Activated CD8-positive, alpha-beta memory T cell treated with anti-CD3 and anti-CD28 coated beads, Interleukin-2, amount 50 U/mL, for 24 hours (primary cell): ENCODE results near the gene SLC6A11.

ENCODE experiments used
- DNase-seq: peaks from one replicate; pipeline ENCODE4 v3.0.0-alpha.2; 2020; ENCODE audit errors: extremely low read depth

Gene SLC6A11

GRCh38 chr3:10954740-10955139 is 138.7 kb downstream of the SLC6A11 start:
- DNase-seq: no peak

GRCh38 chr3:10955711-10956453 is 139.9 kb downstream of the SLC6A11 start:
- DNase-seq: no peak

GRCh38 chr3:10956531-10956930 is 140.5 kb downstream of the SLC6A11 start:
- DNase-seq: no peak

GRCh38 chr3:10956986-10957385 is 141.0 kb downstream of the SLC6A11 start:
- no peak for DNase-seq

- DNase-seq: no peak
These were observed 142.1 kb downstream of the SLC6A11 start for GRCh38 chr3:10957976-10958749.

- no peak for DNase-seq
These were observed 144.2 kb downstream of the SLC6A11 start for GRCh38 chr3:10960255-10960654.

- no peak for DNase-seq
These were observed 145.9 kb downstream of the SLC6A11 start for GRCh38 chr3:10961921-10962320.

GRCh38 chr3:10962481-10963036 is 146.5 kb downstream of the SLC6A11 start:
- no peak for DNase-seq

GRCh38 chr3:10964537-10965167 is 148.6 kb downstream of the SLC6A11 start:
- no peak for DNase-seq

- DNase-seq: no peak
These were observed 152.4 kb downstream of the SLC6A11 start for GRCh38 chr3:10968401-10968800.

GRCh38 chr3:10970306-10970960 is 154.4 kb downstream of the SLC6A11 start:
- DNase-seq: no peak

- no peak for DNase-seq
These were observed 156.2 kb downstream of the SLC6A11 start for GRCh38 chr3:10972072-10972782.

- no peak for DNase-seq
These were observed 157.1 kb downstream of the SLC6A11 start for GRCh38 chr3:10973046-10973595.

- DNase-seq: no peak
These were observed 158.1 kb downstream of the SLC6A11 start for GRCh38 chr3:10974131-10974530.

- DNase-seq: no peak
These were observed 158.8 kb downstream of the SLC6A11 start for GRCh38 chr3:10974746-10975375.

- no peak for DNase-seq
These were observed 159.7 kb downstream of the SLC6A11 start for GRCh38 chr3:10975695-10976234.

GRCh38 chr3:10976770-10977169 is 160.7 kb downstream of the SLC6A11 start:
- no peak for DNase-seq

GRCh38 chr3:10977892-10978510 is 162.0 kb downstream of the SLC6A11 start:
- no peak for DNase-seq

- DNase-seq: no peak
These were observed 162.9 kb downstream of the SLC6A11 start for GRCh38 chr3:10978956-10979355.

- DNase-seq: no peak
These were observed 164.3 kb downstream of the SLC6A11 start for GRCh38 chr3:10980312-10980711.
